WI38 (cell line): ENCODE measurements around the gene CAMK1D.

Experiments
- H3K4me3 ChIP-seq: 2 replicates; pipeline ENCODE4 v1.5.1; 2011; ENCODE audit warnings: low read depth, mild to moderate bottlenecking, control low read depth, low read length
- CTCF ChIP-seq: IDR thresholded peaks from 2 replicates; pipeline ENCODE4 v1.5.1; 2012; ENCODE audit warnings: low read depth, mild to moderate bottlenecking, control low read depth, low read length

CAMK1D gene

GRCh38 chr10:12814166-12814565 is 464.8 kb downstream of the CAMK1D start:
- no peak overlapping the region for H3K4me3 ChIP-seq
- no peak for TF ChIP-seq CTCF

- no peak for TF ChIP-seq CTCF
- no peak overlapping the region for H3K4me3 ChIP-seq
These were observed 469.7 kb downstream of the CAMK1D start for GRCh38 chr10:12819071-12819470.

- no peak for TF ChIP-seq CTCF
- no peak overlapping the region for H3K4me3 ChIP-seq
These were observed 470.3 kb downstream of the CAMK1D start for GRCh38 chr10:12819656-12820055.

- no peak for TF ChIP-seq CTCF
- H3K4me3 ChIP-seq: no peak overlapping the region
These were observed 473.0 kb downstream of the CAMK1D start for GRCh38 chr10:12822126-12822892.

GRCh38 chr10:12822893-12823170 is 473.5 kb downstream of the CAMK1D start:
- no peak overlapping the region for H3K4me3 ChIP-seq
- no peak for TF ChIP-seq CTCF

GRCh38 chr10:12823328-12823727 is 474.0 kb downstream of the CAMK1D start:
- H3K4me3 ChIP-seq: no peak overlapping the region
- TF ChIP-seq CTCF: no peak

GRCh38 chr10:12825260-12825849 is 476.0 kb downstream of the CAMK1D start:
- no peak overlapping the region for H3K4me3 ChIP-seq
- TF ChIP-seq CTCF: no peak
